HFFc6 (cell line): ENCODE data around the gene UBE2F. TPM values are rescaled to one million over a fixed set of nuclear protein-coding genes. Genes with fewer than 3 reads are reported as not detected.
"Not testable (repeated sequence)": the region's sequence is repeated elsewhere in the genome, so short reads cannot be mapped to it uniquely, and the experiment has no call there.

Experiments used
- DNase-seq: peaks from one replicate; pipeline ENCODE4 v3.0.0-alpha.2; 2018
- H3K27ac Mint-ChIP-seq: 2 replicates; pipeline ENCODE4 v1.8.0; 2020; ENCODE audit warnings: mild to moderate bottlenecking, mixed read lengths
- H3K27me3 Mint-ChIP-seq: 2 replicates; pipeline ENCODE4 v1.8.0; 2021; ENCODE audit warnings: mild to moderate bottlenecking, moderate library complexity, mixed read lengths; ENCODE audit not compliant: insufficient read depth
- H3K36me3 Mint-ChIP-seq: 2 replicates; pipeline ENCODE4 v1.8.0; 2021; ENCODE audit warnings: low read depth, mixed read lengths
- H3K4me1 Mint-ChIP-seq: 2 replicates; pipeline ENCODE4 v1.8.0; 2020; ENCODE audit warnings: low read depth, mixed read lengths
- H3K4me3 Mint-ChIP-seq: 2 replicates; pipeline ENCODE4 v1.8.0; 2020; ENCODE audit warnings: mild to moderate bottlenecking, moderate library complexity, mixed read lengths
- H3K9me3 Mint-ChIP-seq: 2 replicates; pipeline ENCODE4 v1.8.0; 2020; ENCODE audit warnings: mild to moderate bottlenecking, mixed read lengths
- total RNA-seq, 6 experiments: library from RNA; stranded (reverse); fragmentation: NEBNext Ultra II Directional; extraction: Animal tissue kit (Norgen Biotek cat#: 25700); gene quantifications; 2 replicates in 1 of 6; 3 replicates in 5 of 6; pipeline ENCODE4 v1.2.3, GENCODE V29; 2021
- TF ChIP-seq, protein P1 (sequence below): fragments of 200-600 bp; sonication (generic); IDR thresholded peaks from 2 replicates; pipeline ENCODE4 v1.5.0; 2021; ENCODE audit warnings: antibody characterized with exemption, mild to moderate bottlenecking

The UBE2F gene
- total RNA-seq, 6 experiments from 2014 or later: 48.7 to 54.1 (median 51.5) TPM

DNA sequence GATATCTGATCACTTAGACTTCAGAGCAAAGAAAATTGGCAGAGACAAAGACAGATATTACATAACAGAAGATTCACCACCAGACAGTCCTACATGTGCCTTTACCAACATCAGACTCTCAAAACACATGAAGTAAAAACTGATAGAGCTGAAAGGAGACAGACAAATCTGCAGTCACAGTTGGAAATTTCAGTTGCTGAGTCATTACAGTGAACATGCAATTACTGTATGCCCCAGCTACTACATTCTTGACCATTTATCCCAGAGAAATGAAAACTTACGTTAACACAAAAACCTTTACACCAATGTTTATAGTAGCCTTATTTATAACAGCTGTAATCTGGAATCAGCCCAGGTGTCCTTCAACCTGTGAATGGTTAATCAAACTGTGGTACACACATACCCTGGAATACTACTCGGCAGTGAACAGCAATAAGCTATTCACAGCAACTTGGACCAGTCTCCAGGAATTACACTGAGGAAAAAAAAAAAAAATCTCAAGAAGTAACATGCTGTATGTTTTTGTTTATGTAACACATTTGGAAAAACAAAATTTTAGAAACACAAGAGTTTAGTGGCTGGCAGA lies 86.5 kb downstream of the UBE2F start:
- peak; percentile 28 for DNase-seq
- TF ChIP-seq, protein P1, sequence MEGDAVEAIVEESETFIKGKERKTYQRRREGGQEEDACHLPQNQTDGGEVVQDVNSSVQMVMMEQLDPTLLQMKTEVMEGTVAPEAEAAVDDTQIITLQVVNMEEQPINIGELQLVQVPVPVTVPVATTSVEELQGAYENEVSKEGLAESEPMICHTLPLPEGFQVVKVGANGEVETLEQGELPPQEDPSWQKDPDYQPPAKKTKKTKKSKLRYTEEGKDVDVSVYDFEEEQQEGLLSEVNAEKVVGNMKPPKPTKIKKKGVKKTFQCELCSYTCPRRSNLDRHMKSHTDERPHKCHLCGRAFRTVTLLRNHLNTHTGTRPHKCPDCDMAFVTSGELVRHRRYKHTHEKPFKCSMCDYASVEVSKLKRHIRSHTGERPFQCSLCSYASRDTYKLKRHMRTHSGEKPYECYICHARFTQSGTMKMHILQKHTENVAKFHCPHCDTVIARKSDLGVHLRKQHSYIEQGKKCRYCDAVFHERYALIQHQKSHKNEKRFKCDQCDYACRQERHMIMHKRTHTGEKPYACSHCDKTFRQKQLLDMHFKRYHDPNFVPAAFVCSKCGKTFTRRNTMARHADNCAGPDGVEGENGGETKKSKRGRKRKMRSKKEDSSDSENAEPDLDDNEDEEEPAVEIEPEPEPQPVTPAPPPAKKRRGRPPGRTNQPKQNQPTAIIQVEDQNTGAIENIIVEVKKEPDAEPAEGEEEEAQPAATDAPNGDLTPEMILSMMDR: no peak
- no peaks in the 10 kb centered on the region for H3K36me3 Mint-ChIP-seq
- no peak overlapping the region for H3K4me3 Mint-ChIP-seq
- H3K27me3 Mint-ChIP-seq: no peaks in the 10 kb centered on the region; the same call in 1 of the 2 replicates
- peaks cover 12% of the 10 kb centered on the region for H3K4me1 Mint-ChIP-seq
- peak overlapping the region; percentile 14; the same call in 1 of the 2 replicates for H3K27ac Mint-ChIP-seq
- no peaks in the 10 kb centered on the region for H3K9me3 Mint-ChIP-seq

DNA sequence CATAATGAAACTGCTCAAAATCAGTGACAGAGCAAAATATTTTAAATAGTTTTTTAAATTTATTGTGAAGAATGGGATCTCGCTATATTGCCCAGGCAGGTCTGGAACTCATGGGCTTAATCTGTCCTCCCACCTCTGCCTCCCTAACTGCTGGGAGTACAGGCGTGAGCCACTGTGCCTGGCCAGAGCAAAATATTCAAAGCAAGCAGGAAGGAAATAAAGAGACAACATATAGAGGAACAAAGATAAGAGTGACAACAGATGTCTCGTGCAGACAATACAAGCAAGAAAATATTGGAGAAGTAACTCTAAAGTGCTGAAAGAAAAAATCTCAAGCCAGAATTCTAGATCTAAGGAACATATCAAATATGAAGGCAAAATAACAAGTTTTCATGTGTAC lies 89.0 kb downstream of the UBE2F start:
- TF ChIP-seq, protein P1: no peak
- H3K36me3 Mint-ChIP-seq: peaks cover 15% of the 10 kb centered on the region
- H3K9me3 Mint-ChIP-seq: no peaks in the 10 kb centered on the region
- no peak overlapping the region for H3K27ac Mint-ChIP-seq
- peaks cover 3% of the 10 kb centered on the region for H3K27me3 Mint-ChIP-seq
- peaks cover 23% of the 10 kb centered on the region for H3K4me1 Mint-ChIP-seq
- no peak for DNase-seq
- H3K4me3 Mint-ChIP-seq: no peak overlapping the region

DNA sequence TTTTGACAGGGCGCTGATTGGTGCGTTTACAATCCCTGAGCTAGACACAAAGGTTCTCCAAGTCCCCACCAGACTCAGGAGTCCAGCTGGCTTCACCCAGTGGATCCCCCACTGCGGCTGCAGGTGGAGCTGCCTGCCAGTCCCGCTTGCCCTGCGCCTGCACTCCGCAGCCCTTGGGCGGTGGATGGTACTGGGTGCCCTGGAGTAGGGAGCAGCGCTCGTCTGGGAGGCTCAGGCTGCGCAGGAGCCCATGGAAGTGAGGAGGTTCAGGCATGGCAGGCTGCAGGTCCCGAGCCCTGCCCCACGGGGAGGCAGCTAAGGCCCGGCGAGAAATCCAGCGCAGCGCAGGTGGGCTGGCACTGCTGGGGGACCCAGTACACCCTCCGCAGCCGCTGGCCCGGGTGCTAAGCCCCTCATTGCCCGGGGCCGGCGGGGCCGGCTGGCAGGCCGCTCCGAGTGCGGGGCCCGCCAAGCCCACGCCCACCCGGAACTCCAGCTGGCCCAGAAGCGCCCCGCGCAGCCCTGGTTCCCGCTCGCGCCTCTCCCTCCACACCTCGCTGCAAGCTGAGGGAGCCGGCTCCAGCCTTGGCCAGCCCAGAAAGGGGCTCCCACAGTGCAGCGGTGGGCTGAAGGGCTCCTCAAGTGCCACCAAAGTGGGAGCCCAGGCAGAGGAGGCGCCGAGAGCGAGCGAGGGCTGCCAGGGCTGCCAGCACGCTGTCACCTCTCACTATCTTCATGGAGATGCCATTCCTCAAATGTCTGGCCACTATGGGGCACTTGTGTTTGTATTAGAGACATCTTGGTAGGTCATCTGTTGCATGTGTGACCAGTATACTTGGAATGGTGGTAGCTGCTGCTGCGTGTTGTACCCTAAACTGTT lies 91.1 kb downstream of the UBE2F start:
- peaks cover 29% of the 10 kb centered on the region for H3K4me1 Mint-ChIP-seq
- not testable (repeated sequence) for H3K27ac Mint-ChIP-seq, H3K27me3 Mint-ChIP-seq, DNase-seq, H3K9me3 Mint-ChIP-seq, H3K4me3 Mint-ChIP-seq
- H3K36me3 Mint-ChIP-seq: peaks cover 15% of the 10 kb centered on the region

DNA sequence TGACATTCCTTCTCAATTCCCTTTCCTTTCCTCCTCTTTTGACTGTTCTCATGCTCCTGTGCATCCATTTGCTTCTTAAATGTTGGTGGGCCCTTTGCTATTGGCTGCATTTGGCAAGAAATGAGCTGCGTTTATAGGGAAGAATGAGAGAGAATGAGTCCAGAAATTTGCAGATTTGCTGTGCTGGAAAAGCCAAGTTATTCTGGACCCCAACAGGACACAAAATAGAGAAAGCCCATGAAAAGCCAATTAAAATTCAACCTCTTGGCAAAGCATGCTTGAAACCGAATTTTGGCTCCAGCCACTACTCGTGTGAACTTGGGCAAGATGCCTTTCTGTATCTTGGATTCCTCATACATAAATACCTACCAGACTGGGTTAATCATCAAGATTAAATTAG lies 92.7 kb downstream of the UBE2F start:
- H3K27ac Mint-ChIP-seq: peak overlapping the region; percentile 86; the same call in 1 of the 2 replicates

DNA sequence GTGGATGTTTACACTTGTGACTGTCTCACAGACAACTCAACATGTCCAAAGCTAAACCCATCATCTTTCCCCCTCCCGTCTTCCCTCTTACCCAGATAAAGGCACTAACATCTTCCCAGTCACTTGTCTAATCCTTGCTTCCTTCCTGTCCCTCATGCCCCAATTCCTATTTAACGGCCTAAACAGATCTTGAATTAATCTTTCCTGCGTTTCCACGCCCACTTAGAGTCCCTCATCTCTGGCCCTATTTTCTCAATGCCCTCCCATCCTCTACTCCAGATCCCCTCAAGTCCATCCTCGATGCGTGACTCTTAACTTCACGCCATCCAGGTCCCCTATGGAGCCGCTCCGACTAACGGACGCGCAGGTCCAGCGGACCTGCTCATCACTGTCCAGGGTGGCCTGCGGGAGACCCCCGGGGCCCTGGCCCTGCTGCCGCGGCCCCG lies 93.3 kb downstream of the UBE2F start:
- H3K4me1 Mint-ChIP-seq: peaks cover 22% of the 10 kb centered on the region
- peaks cover 3% of the 10 kb centered on the region for H3K27me3 Mint-ChIP-seq
- DNase-seq: no peak
- H3K36me3 Mint-ChIP-seq: peaks cover 15% of the 10 kb centered on the region
- TF ChIP-seq, protein P1: no peak
- H3K9me3 Mint-ChIP-seq: no peaks in the 10 kb centered on the region
- peak overlapping the region; percentile 90 for H3K4me3 Mint-ChIP-seq
- peak overlapping the region; percentile 86 for H3K27ac Mint-ChIP-seq

More for the DNA sequence above, 92.7 kb downstream of the UBE2F start:
- Mint-ChIP-seq H3K36me3 (peaks cover 15% of the 10 kb centered on the region), H3K9me3 (no peaks in the 10 kb centered on the region), H3K4me3 (peak overlapping the region; percentile 90), H3K27me3 (peaks cover 3% of the 10 kb centered on the region), H3K4me1 (peaks cover 22% of the 10 kb centered on the region)
- TF ChIP-seq, protein P1: no peak
- DNase-seq: no peak
